ENCODE data around the gene CASP12.

- TF ChIP-seq CTCF (optimal IDR thresholded peaks at IDR 0.05 in 1 of 3, IDR thresholded peaks at IDR 0.05 in 1 of 3, conservative IDR thresholded peaks at IDR 0.05 in 1 of 3; ENCODE audit: extremely low read depth in 1 of 3, insufficient read depth in 2 of 3, low read length in 3 of 3) (peak in 2 of 3 experiments; percentile 1 to 16), EZH2 (IDR thresholded peaks at IDR 0.05; ENCODE audit: low read length) (no peak)
These were observed 25.0 kb downstream of the CASP12 start for GRCh38 chr11:104873252-104873651.

All from keratinocyte (primary cell).